ENCODE measurements around the gene GCSH.

GRCh38 chr16:81142864-81143263 is 46.7 kb upstream of the GCSH start:
- TF ChIP-seq CTCF (optimal IDR thresholded peaks at IDR 0.05 in 1 of 3, IDR thresholded peaks at IDR 0.05 in 1 of 3, conservative IDR thresholded peaks at IDR 0.05 in 1 of 3; ENCODE audit: extremely low read depth in 1 of 3, insufficient read depth in 2 of 3, low read length in 3 of 3) (peak in 1 of 3 experiments; percentile 5), EZH2 (IDR thresholded peaks at IDR 0.05; ENCODE audit: low read length) (no peak)
